Right ventricle myocardium superior (tissue), 1 donor: ENCODE data around the gene PDGFA. TPM values are rescaled to one million over a fixed set of nuclear protein-coding genes. Genes with fewer than 3 reads are reported as not detected.

Source experiments
- ATAC-seq: fragments of 200-7000 bp; cut with Tn5 transposase; one replicate; pipeline ENCODE4 v1.9.1; 2020; ENCODE audit warnings: mild to moderate bottlenecking; ENCODE audit not compliant: poor library complexity
- DNase-seq: peaks from one replicate; pipeline ENCODE4 v3.0.0-alpha.2; 2020
- intact Hi-C: fragments of 100-400 bp; cut with DNase I; formaldehyde crosslinking; loops from one replicate; pipeline ENCODE4 v1.11.2; 2022
- total RNA-seq: library from RNA; stranded (reverse); fragmentation: NEBNext Ultra II Directional; extraction: Animal tissue kit (Norgen Biotek cat#: 25700); gene quantifications from one replicate; pipeline ENCODE4 v1.2.1, GENCODE V29; 2021
- donor health status: DM: no; HTN: yes; CAD: no; lungs with severe emphysema.

PDGFA gene
- total RNA-seq, 1 donor from 2014 or later: 34.5 TPM

- ATAC-seq (peak; percentile 63), DNase-seq (peak; percentile 63)
- intact Hi-C loops: loop anchor here (5.0 to 10.0 kb wide), 3 partner anchors 122 to 210 kb away; no protein-coding TSS in a partner anchor
Measured at GRCh38 chr7:522071-522950, 2.7 kb upstream of the PDGFA start.

GRCh38 chr7:521221-522070, 1.8 kb upstream of the PDGFA start:
- intact Hi-C loops: loop anchor here (5.0 to 10.0 kb wide), 3 partner anchors 123 to 211 kb away; no protein-coding TSS in a partner anchor
- DNase-seq (peak; percentile 88), ATAC-seq (peak; percentile 53)

GRCh38 chr7:520503-521161, 986 bp upstream of the PDGFA start:
- no peak for ATAC-seq
- intact Hi-C loops: loop anchor here (5.0 to 10.0 kb wide), 3 partner anchors 124 to 212 kb away; no protein-coding TSS in a partner anchor
- no peak for DNase-seq

- ATAC-seq (peak; percentile 64), DNase-seq (peak; percentile 88)
- intact Hi-C loops: no loop called here
Measured at GRCh38 chr7:518630-519483, 789 bp downstream of the PDGFA start.

GRCh38 chr7:517774-518629, 1.6 kb downstream of the PDGFA start:
- DNase-seq (peak; percentile 81), ATAC-seq (peak; percentile 14)
- intact Hi-C loops: no loop called here

GRCh38 chr7:516606-517456, 2.8 kb downstream of the PDGFA start:
- ATAC-seq (no peak), DNase-seq (peak; percentile 71)
- intact Hi-C loops: no loop called here

- ATAC-seq: no peak
- intact Hi-C loops: no loop called here
Measured at GRCh38 chr7:516216-516605, 3.4 kb downstream of the PDGFA start.

GRCh38 chr7:515628-516027, 4.0 kb downstream of the PDGFA start:
- ATAC-seq (no peak), DNase-seq (no peak)
- intact Hi-C loops: no loop called here

More at GRCh38 chr7:516216-516605, 3.4 kb downstream of the PDGFA start:
- DNase-seq: no peak

- ATAC-seq (no peak), DNase-seq (peak; percentile 66)
- intact Hi-C loops: no loop called here
Measured at GRCh38 chr7:514651-515598, 4.7 kb downstream of the PDGFA start.

- intact Hi-C loops: no loop called here
- ATAC-seq (no peak), DNase-seq (no peak)
Measured at GRCh38 chr7:514242-514641, 5.4 kb downstream of the PDGFA start.

- intact Hi-C loops: no loop called here
- DNase-seq: no peak
- ATAC-seq: no peak
Measured at GRCh38 chr7:513521-514166, 6.0 kb downstream of the PDGFA start.

- peak; percentile 68 for DNase-seq
- intact Hi-C loops: no loop called here
- peak; percentile 12 for ATAC-seq
Measured at GRCh38 chr7:512541-513311, 6.9 kb downstream of the PDGFA start.

- intact Hi-C loops: no loop called here
Measured at GRCh38 chr7:512146-512510, 7.5 kb downstream of the PDGFA start.

GRCh38 chr7:511476-512145, 8.0 kb downstream of the PDGFA start:
- intact Hi-C loops: no loop called here

More at GRCh38 chr7:512146-512510, 7.5 kb downstream of the PDGFA start:
- ATAC-seq (no peak), DNase-seq (no peak)

More at GRCh38 chr7:511476-512145, 8.0 kb downstream of the PDGFA start:
- DNase-seq (no peak), ATAC-seq (no peak)
